Esophagus muscularis mucosa (tissue), 4 donors: ENCODE results near the gene OLFML1. TPM values are rescaled to one million over a fixed set of nuclear protein-coding genes. Genes with fewer than 3 reads are reported as not detected.

ENCODE experiments used
- DNase-seq: peaks from one replicate; pipeline ENCODE4 v3.0.0-alpha.2; 2017; ENCODE audit errors: extremely low spot score
- H3K27ac ChIP-seq, 4 donors: fragments of 200-600 bp; sonication (generic); replicated peaks in 1 of 4; 1 replicate in 3 of 4; 2 replicates in 1 of 4; pipeline ENCODE4 v1.5.1; 2016 to 2019; ENCODE audit warnings: mild to moderate bottlenecking in 1 of 4
- H3K27me3 ChIP-seq, 4 donors: fragments of 200-600 bp; sonication (generic); one replicate each; pipeline versions ENCODE4 v1.5.1 to v1.6.0; 2016 to 2019
- H3K36me3 ChIP-seq, 4 donors: fragments of 200-600 bp; sonication (generic); one replicate each; pipeline ENCODE4 v1.5.1; 2016 to 2019
- H3K4me1 ChIP-seq, 4 donors: fragments of 200-600 bp; sonication (generic); one replicate each; pipeline ENCODE4 v1.5.1; 2016 to 2019
- H3K4me3 ChIP-seq, 4 donors: fragments of 200-600 bp; sonication (generic); 1 replicate in 2 of 4; 2 replicates in 2 of 4; pipeline ENCODE4 v1.5.1; 2016 to 2019; ENCODE audit warnings: mild to moderate bottlenecking in 4 of 4, moderate library complexity in 1 of 4
- H3K9me3 ChIP-seq, 4 donors: fragments of 200-600 bp; sonication (generic); 1 replicate in 3 of 4; 2 replicates in 1 of 4; pipeline ENCODE4 v1.5.1; 2016 to 2019
- CTCF ChIP-seq, 3 experiments: fragments of 200-600 bp in 2 of 3; fragments of 450-650 bp in 1 of 3; sonication (generic) in 2 of 3; IDR thresholded peaks; one replicate each; pipeline ENCODE4 v1.5.1; 2017 to 2019; ENCODE audit warnings: antibody characterized with exemption in 3 of 3, mild to moderate bottlenecking in 2 of 3, moderate library complexity in 1 of 3
- EP300 ChIP-seq: sonication (generic); formaldehyde crosslinking; IDR thresholded peaks from one replicate; pipeline ENCODE4 v1.6.1; 2017; ENCODE audit warnings: antibody characterized with exemption
- POLR2A ChIP-seq: fragments of 450-650 bp; IDR thresholded peaks from one replicate; pipeline ENCODE4 v1.6.1; 2017; ENCODE audit warnings: antibody characterized with exemption, moderate library complexity, mild to moderate bottlenecking, low read depth
- POLR2AphosphoS5 ChIP-seq, 2 donors: sonication (generic); formaldehyde crosslinking; IDR thresholded peaks; one replicate each; pipeline ENCODE4 v1.6.1; 2017; ENCODE audit warnings: antibody characterized with exemption in 2 of 2
- WGBS: methylation state at CpG from one replicate; pipeline ENCODE4 v1.1.5; 2018; 5-methylcytosine and 5-hydroxymethylcytosine counted together
- intact Hi-C: fragments of 100-400 bp; cut with DNase I; formaldehyde crosslinking; loops from one replicate; pipeline ENCODE4 v1.15.1; 2023
- total RNA-seq, 4 donors: library from RNA; depleted of rRNA; stranded (reverse); fragments of >200 nt; gene quantifications; one replicate each; pipeline versions ENCODE4 v1.1.0 to v1.2.1, GENCODE V29; 2016

The OLFML1 gene
- total RNA-seq, 4 donors from 2014 or later, result 5.6 to 10.8 (median 7.7) TPM

DNA sequence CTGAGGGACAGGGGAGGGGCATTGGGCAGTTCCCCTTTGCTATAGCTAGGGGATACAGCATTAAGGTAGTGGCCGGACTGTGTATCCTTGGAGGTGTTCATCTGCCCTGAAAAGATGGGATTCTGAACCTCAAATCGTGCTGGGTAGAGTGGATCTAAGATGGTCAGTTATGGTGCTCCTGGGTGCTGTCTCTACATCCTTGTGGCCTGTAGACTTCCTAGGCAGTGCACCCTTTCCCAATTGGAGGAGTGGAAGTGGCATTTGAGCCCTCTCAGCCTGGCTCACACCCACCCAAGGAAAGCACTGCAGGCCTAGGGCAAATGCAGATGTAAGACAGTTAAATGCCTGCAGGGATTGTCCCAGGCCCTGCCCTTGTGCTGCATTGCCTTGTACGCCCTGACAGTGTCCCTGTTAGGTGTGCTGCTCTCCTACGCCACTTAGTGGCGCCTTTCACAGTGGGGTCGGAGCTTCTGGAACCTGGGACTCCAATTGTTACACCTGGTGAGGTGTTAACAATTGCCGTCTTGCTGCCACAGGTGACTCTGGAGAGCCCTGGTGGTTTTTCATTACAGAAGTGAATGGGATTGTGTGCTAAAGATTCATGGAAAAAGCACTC lies 63.5 kb downstream of the OLFML1 start:
- intact Hi-C loops, result no loop called here
- no peak for DNase-seq
- H3K27ac ChIP-seq, result no peak overlapping the region
- WGBS, result 68% methylated on average over 5 of the region's 7 CpGs
- no peaks in the 10 kb centered on the region for H3K4me1 ChIP-seq
- TF ChIP-seq POLR2AphosphoS5 (IDR thresholded peaks at IDR 0.05) (no peak), POLR2A (no peak), CTCF (IDR thresholded peaks at IDR 0.05) (no peak), EP300 (no peak)
- peaks cover 0 to 8% (median 0%) of the 10 kb centered on the region in 4 donors for H3K36me3 ChIP-seq
- H3K9me3 ChIP-seq, result no peaks in the 10 kb centered on the region
- H3K27me3 ChIP-seq, result no peaks in the 10 kb centered on the region
- H3K4me3 ChIP-seq, result no peak overlapping the region

- no peaks in the 10 kb centered on the region for H3K27me3 ChIP-seq
Measured at GRCh38 chr11:7549681-7550080, 64.4 kb downstream of the OLFML1 start.

DNA sequence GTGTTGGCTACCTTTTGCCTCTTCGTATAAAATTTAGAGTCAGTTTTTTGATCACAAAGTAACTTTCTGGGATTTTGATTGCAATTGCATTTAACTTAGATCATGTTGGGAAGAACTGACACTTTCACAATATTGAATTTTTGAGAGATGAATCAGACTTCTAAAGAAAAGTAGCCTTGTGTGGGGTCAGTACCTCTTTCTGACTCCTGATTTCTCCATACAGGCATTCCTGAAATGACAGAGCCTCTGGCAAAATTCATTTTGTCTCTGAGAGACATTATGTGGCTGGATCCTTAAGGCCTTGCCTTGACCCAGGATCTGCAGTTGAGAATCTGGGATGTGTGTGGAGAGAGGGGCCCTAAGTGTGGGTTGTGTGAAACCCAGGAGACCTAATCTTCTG lies 66.3 kb downstream of the OLFML1 start:
- TF ChIP-seq EP300 (no peak), CTCF (IDR thresholded peaks at IDR 0.05) (no peak), POLR2A (no peak), POLR2AphosphoS5 (IDR thresholded peaks at IDR 0.05) (no peak)
- no peaks in the 10 kb centered on the region for H3K9me3 ChIP-seq
- intact Hi-C loops, result no loop called here
- H3K27ac ChIP-seq, result no peak overlapping the region
- H3K4me3 ChIP-seq, result no peak overlapping the region
- H3K36me3 ChIP-seq, result peaks cover 0 to 8% (median 0%) of the 10 kb centered on the region in 4 donors
- WGBS, result 71% methylated on average over 1 of the region's 1 CpG
- H3K4me1 ChIP-seq, result peaks cover 0 to 8% (median 0%) of the 10 kb centered on the region in 4 donors
- no peak for DNase-seq
- H3K27me3 ChIP-seq, result no peaks in the 10 kb centered on the region

More at GRCh38 chr11:7549681-7550080, 64.4 kb downstream of the OLFML1 start:
- H3K9me3 ChIP-seq, result no peaks in the 10 kb centered on the region
- H3K27ac ChIP-seq, result no peak overlapping the region
- intact Hi-C loops, result no loop called here
- H3K36me3 ChIP-seq, result peaks cover 0 to 8% (median 0%) of the 10 kb centered on the region in 4 donors
- WGBS, result 85% methylated on average over 4 of the region's 4 CpGs
- peaks cover 0 to 3% (median 0%) of the 10 kb centered on the region in 4 donors for H3K4me1 ChIP-seq
- H3K4me3 ChIP-seq, result no peak overlapping the region
- no peak for DNase-seq
- TF ChIP-seq CTCF (IDR thresholded peaks at IDR 0.05), result no peak
- TF ChIP-seq POLR2AphosphoS5 (IDR thresholded peaks at IDR 0.05), result no peak
- TF ChIP-seq POLR2A, result no peak

DNA sequence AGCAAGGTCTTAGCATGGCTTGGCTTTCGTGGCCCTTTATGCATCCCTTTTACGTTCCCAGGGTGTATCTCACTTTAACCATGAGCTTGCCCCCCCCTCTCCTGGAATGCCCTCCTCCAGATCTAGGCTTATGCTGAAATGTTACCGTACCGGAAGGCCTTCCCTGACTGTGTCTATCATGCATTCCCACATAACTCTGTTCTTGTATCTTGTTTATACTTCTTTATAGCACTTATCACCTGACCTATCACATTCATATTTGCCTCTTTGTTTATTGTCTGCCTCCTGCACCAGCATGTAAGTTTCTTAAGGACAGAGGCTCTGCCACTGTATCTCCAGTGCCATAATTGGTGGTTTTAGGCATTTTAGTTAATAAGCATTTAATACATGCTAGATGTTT lies 67.4 kb downstream of the OLFML1 start:
- Histone ChIP-seq H3K9me3 (no peaks in the 10 kb centered on the region), H3K27me3 (no peaks in the 10 kb centered on the region), H3K36me3 (peaks cover 0 to 8% (median 0%) of the 10 kb centered on the region in 4 donors), H3K4me1 (peaks cover 0 to 8% (median 0%) of the 10 kb centered on the region in 4 donors), H3K4me3 (no peak overlapping the region), H3K27ac (no peak overlapping the region)
- no peak for DNase-seq
- TF ChIP-seq CTCF (IDR thresholded peaks at IDR 0.05), result no peak
- TF ChIP-seq EP300, result no peak
- TF ChIP-seq POLR2AphosphoS5 (IDR thresholded peaks at IDR 0.05), result no peak
- no peak for TF ChIP-seq POLR2A
- intact Hi-C loops, result no loop called here
- 85% methylated on average over 4 of the region's 4 CpGs for WGBS
